IPS-18a (cell line): ENCODE measurements around the gene DEPP1.

ENCODE experiments used
- H3K27ac ChIP-seq: one replicate; pipeline ENCODE4 v1.5.1; 2013; ENCODE audit warnings: low read length
- H3K27me3 ChIP-seq: one replicate; pipeline ENCODE4 v1.6.1; 2013; ENCODE audit warnings: mild to moderate bottlenecking, low read length; ENCODE audit not compliant: control insufficient read depth, insufficient read depth
- H3K36me3 ChIP-seq: one replicate; pipeline ENCODE4 v1.6.1; 2013; ENCODE audit warnings: low read depth, low read length; ENCODE audit not compliant: control insufficient read depth
- H3K4me1 ChIP-seq: one replicate; pipeline ENCODE4 v1.6.1; 2013; ENCODE audit warnings: low read depth, low read length; ENCODE audit not compliant: control insufficient read depth
- H3K4me3 ChIP-seq: one replicate; pipeline ENCODE4 v1.5.1; 2013; ENCODE audit warnings: low read length
- H3K9ac ChIP-seq: one replicate; pipeline ENCODE4 v1.6.1; 2013; ENCODE audit warnings: mild to moderate bottlenecking, low read length, moderate library complexity
- H3K9me3 ChIP-seq: one replicate; pipeline ENCODE4 v1.6.1; 2013; ENCODE audit warnings: low read depth, low read length; ENCODE audit not compliant: control insufficient read depth

Gene DEPP1

DNA sequence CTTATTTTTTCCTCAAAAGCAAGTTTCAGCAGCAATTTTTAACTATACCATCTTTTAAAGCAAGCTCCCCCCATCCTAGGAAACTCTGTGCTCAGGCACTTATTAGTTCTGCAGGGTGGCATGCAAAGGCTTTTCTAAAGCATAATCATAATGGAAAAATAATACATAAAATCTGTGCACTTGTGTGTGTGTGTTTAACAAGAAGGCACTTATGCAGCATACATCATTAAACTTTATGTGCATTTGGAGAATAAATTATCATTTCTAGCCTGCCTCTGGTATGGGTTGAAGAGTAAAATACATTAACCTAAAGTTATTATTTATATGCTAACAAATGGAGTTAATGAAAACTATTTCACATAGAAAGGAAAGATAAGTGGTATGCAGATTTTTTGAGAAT is 24.6 kb downstream of the DEPP1 start:
- Histone ChIP-seq H3K27me3 (no peaks in the 10 kb centered on the region), H3K4me3 (no peak overlapping the region), H3K27ac (no peak overlapping the region), H3K9ac (no peak overlapping the region), H3K4me1 (peaks cover 11% of the 10 kb centered on the region), H3K36me3 (no peaks in the 10 kb centered on the region), H3K9me3 (no peaks in the 10 kb centered on the region)

DNA sequence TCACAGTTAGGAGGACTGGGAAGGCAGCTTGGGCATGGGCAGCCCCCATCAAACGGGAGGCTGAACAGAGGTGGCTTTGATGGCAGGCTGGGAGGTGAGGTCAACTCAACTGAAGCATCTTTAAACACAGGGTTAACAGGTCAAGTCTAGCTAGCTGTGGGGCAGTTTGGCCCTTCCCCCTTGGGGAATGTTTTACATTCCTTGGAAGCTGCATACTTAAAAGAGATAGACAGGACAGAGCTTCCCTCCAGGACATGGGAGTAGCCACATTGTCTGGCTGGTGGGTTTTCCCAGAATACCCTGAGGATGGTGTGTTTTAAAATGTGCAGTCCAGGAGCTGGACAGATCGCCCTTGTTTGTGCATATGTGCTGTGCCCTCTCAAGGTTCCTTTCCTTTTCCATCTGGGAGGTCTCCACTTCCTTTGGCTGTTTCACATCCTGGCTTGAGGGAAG is 25.8 kb downstream of the DEPP1 start:
- Histone ChIP-seq H3K9ac (no peak overlapping the region), H3K36me3 (no peaks in the 10 kb centered on the region), H3K4me1 (peaks cover 8% of the 10 kb centered on the region), H3K27ac (no peak overlapping the region), H3K4me3 (no peak overlapping the region), H3K9me3 (no peaks in the 10 kb centered on the region), H3K27me3 (no peaks in the 10 kb centered on the region)

DNA sequence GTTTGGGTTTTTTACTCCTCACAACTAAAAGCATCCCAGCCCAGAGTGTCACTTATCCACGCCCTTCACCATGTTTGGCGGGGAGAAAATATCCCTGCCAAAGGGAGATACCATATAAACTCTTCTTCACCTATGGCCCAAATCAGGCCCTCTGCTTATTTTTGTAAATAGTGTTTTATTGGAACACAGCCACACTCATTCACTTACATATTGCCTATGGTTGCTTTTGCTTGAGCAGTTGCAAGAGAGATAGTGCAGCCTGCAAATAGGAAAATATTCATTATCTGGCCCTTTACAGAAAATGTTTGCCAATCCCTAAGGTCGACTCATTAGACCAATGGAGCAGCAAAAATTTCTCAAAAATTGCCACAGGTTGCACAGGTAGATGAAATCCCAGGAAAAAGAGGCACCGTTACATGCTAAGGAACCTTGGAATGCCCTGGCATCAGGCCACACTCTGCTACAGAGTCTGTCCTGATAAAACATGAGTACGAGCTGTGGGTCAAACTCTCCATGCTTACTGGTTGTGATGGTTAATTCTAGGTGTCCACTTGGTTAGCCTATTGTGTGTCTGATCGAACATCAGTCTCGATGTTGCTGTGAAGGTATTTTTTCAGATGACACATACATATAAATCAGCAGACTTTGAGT is 26.9 kb downstream of the DEPP1 start:
- Histone ChIP-seq H3K9ac (no peak overlapping the region), H3K9me3 (no peaks in the 10 kb centered on the region), H3K36me3 (no peaks in the 10 kb centered on the region), H3K27me3 (no peaks in the 10 kb centered on the region), H3K4me1 (peaks cover 8% of the 10 kb centered on the region), H3K27ac (no peak overlapping the region), H3K4me3 (no peak overlapping the region)

DNA sequence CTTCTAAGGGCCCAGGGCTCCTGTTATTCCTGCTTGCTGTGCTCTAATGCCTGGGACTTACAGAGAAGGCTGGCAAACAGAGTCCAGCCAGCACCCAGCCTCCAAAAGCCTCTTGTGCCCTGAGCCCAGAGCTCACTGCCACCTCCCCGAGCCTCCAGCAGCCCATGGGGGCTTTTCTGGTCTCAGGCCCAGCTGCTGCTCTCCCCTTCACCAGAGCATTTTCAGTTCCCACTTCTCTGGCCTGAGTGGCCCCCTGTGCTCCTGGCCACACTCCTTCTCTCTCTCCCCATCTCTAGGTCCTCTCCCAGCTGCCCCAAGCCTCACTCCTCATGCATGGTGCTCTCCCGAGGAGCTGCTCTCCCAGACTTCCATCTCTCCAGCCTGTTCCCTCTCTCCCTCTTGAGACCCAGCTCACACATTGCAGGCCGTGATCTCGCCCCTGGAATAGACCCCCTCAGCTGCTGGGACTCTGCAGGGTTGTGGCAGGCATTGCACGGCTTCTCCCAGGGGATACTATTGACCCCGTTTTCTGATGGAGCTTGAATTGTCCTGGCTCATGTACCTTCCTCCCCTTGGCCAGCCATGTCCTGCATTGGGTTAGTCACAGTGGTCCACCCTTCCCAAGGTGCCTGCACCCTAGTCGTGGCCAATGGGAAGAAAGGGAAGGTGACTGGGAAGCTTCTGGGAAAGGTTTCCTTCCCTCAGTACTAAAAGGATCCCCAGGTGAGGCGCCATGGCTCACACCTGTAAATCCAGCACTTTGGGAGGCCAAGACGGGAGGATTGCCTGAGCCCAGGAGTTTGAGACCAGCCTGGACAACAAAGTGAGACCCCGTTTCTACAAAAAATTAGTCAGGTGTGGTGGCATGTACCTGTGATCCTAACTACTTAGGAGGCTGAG is 28.0 kb downstream of the DEPP1 start:
- Histone ChIP-seq H3K4me3 (no peak overlapping the region), H3K36me3 (no peaks in the 10 kb centered on the region), H3K9me3 (no peaks in the 10 kb centered on the region), H3K27me3 (no peaks in the 10 kb centered on the region), H3K9ac (no peak overlapping the region), H3K4me1 (peaks cover 8% of the 10 kb centered on the region), H3K27ac (no peak overlapping the region)

DNA sequence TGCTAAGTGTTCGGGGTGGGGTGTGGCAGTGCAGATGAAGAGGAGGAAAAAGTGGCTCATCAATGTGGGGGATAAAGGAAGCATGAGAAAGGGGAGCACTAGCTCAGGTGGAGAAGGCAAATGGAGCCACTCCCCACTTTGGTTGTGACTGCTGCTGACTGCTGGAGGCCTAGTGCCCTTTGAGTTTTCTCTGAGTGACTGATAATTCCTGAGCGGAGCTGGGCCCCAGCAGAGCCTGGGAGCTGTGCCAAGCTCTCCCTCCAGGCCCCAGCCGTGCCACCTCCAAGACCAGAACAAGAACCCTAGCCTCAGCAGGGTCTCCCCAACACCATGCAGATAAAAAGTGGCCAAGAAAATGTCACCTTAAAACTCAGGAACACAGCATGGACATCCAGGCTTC is 28.7 kb downstream of the DEPP1 start:
- no peaks in the 10 kb centered on the region for H3K27me3 ChIP-seq
- no peak overlapping the region for H3K9ac ChIP-seq
- H3K4me1 ChIP-seq = peaks cover 8% of the 10 kb centered on the region
- no peak overlapping the region for H3K27ac ChIP-seq
- H3K9me3 ChIP-seq = no peaks in the 10 kb centered on the region
- H3K4me3 ChIP-seq = no peak overlapping the region
- H3K36me3 ChIP-seq = no peaks in the 10 kb centered on the region

DNA sequence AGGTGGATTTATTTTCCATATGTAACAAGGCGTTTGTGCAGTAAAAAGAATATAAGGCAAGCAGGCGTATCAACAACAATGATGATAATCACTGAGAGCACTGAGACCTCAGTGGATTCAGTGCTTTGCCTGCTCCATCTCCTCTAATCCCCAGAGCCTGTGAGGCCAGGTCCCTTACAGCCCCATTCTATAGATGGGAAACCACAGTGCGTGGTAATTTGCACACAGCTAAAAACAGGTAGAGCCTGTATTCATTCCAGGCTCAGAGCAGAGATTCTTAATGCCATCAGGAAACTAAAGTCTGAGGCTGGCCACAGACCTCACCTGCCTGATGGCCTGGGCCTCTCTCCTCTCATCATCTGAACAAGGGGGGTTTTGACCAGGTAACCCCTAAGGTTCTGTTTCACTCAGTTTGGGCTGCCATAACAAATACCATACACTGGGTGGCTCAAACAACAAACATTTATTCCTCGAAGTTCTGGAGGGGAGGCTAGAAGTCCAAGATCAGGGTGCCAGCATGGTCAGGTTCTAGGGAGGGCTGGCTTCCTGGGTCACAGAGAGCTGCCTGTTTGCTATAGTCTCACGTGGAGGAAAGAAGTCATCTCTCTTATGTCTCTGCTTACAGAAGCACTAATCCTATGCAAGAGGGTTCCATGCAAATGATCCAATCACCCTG is 29.3 kb downstream of the DEPP1 start:
- Histone ChIP-seq H3K9me3 (peaks cover 3% of the 10 kb centered on the region), H3K27ac (no peak overlapping the region), H3K4me1 (peaks cover 8% of the 10 kb centered on the region), H3K9ac (no peak overlapping the region), H3K36me3 (no peaks in the 10 kb centered on the region), H3K4me3 (no peak overlapping the region), H3K27me3 (no peaks in the 10 kb centered on the region)

DNA sequence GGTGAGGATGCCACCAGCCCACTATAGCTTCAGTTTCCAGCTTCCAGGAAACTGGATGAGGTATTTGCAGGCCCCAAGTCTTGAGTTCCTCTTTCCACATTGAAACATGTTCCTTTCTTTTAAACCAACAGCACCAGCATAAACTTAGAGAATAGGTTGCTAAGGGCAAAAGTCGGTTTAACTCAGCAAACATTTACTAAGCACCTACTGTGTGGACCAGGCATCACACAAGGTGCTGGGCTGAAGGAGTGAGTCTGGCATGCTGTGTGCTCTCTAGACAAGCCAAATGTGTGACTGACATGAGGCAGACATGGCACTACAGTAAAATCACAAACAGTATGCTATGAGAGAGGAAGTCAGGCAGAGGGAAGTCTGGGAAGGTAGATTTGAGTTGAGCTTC is 30.0 kb downstream of the DEPP1 start:
- no peak overlapping the region for H3K27ac ChIP-seq
- no peaks in the 10 kb centered on the region for H3K27me3 ChIP-seq
- no peaks in the 10 kb centered on the region for H3K36me3 ChIP-seq
- H3K4me1 ChIP-seq = peaks cover 8% of the 10 kb centered on the region
- no peak overlapping the region for H3K9ac ChIP-seq
- H3K9me3 ChIP-seq = peaks cover 3% of the 10 kb centered on the region
- H3K4me3 ChIP-seq = no peak overlapping the region

DNA sequence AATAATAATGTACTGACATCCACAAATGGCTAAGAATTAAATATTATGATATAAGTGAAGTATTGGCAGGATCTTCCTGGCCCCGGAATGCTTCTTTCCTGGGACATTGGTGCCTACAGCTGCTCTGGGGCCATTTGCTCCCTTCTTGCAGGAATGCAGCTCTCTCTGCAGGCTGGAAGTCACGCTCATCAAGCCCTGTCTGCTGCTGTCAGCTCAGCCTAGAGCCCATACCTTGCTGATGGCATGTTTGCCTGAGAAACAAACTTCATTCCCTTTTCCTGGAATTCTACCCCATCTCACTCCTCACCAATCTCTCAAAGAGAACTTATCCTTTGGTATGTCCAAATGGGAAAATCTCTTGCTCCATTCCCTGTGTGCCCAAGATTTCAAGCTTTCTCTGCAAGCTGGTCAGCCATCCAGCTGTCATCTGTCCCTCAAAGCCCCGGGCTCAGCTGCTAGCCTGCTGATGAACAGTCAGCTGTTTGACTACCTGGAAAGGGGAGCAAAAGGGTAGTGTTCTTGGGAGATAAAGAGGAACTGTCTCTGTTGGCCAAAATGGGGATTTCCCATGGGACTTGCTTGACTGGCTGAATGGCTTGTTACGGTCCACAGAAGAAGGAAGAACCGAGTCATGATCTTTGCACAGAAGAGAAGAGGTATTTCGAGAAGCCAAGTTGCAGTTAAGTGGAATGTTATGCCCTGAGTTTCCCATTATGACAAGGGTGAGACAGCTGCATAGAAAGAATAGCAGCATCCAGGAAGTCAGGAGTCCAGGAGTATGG is 31.0 kb downstream of the DEPP1 start:
- H3K9me3 ChIP-seq = peaks cover 3% of the 10 kb centered on the region
- H3K4me3 ChIP-seq = no peak overlapping the region
- no peak overlapping the region for H3K9ac ChIP-seq
- no peak overlapping the region for H3K27ac ChIP-seq
- no peaks in the 10 kb centered on the region for H3K27me3 ChIP-seq
- H3K36me3 ChIP-seq = no peaks in the 10 kb centered on the region
- peaks cover 1% of the 10 kb centered on the region for H3K4me1 ChIP-seq

DNA sequence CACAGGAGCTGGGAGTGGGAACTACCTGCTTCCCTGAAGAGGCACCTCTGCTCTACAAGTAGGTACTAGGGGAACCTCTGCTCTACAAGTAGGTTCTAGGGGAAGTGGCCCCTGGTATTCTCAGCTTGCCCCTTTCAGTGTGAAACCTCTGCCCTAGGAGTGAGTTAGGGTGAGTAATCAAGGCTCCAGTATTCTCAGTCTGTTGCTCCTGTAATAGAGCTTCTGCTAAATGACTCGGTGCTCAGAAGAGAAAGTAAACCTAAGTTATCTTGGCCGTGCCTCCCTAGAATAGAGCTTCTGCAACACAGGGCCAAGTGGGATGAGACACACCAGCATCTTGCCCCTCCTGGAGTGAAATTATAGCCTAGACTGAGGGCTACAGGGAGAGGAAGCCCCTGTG is 32.4 kb downstream of the DEPP1 start:
- H3K27me3 ChIP-seq = no peaks in the 10 kb centered on the region
- H3K27ac ChIP-seq = no peak overlapping the region
- peaks cover 3% of the 10 kb centered on the region for H3K9me3 ChIP-seq
- no peaks in the 10 kb centered on the region for H3K4me1 ChIP-seq
- no peak overlapping the region for H3K4me3 ChIP-seq
- no peaks in the 10 kb centered on the region for H3K36me3 ChIP-seq
- H3K9ac ChIP-seq = no peak overlapping the region

DNA sequence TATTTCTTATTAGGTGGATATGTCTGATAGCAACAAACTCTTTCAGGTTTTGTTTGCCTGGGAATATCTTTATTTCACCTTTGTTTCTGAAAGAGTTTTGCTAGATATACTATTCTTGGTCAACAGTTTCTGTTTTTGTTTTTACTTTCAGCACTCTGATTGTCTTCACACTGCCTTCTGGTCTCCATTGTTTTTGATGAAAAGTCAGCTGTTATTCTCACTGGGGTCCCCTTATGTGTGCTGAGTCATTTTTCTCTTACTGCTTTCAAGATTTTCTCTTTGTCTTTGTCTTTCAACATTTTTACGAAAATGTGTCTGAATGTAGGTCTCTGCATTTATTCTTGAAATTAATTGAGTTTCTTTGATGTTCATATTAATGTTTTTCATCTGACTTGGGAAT is 34.3 kb downstream of the DEPP1 start:
- Histone ChIP-seq H3K9ac (no peak overlapping the region), H3K9me3 (peaks cover 3% of the 10 kb centered on the region), H3K27ac (no peak overlapping the region), H3K4me3 (no peak overlapping the region), H3K27me3 (no peaks in the 10 kb centered on the region), H3K4me1 (no peaks in the 10 kb centered on the region), H3K36me3 (no peaks in the 10 kb centered on the region)
